GM23338 (cell line): ENCODE results near the gene DCAF8L1. TPM values are rescaled to one million over a fixed set of nuclear protein-coding genes. Genes with fewer than 3 reads are reported as not detected.

Source experiments
- ATAC-seq: fragments of 200-7000 bp; cut with Tn5 transposase; 3 replicates; pipeline ENCODE4 v1.9.1; 2020
- DNase-seq: peaks from one replicate; pipeline ENCODE4 v3.0.0-alpha.2; 2015; ENCODE audit warnings: low spot score
- H2AFZ ChIP-seq: fragments of 200-600 bp; sonication (generic); 2 replicates; pipeline ENCODE4 v1.8.0; 2016; ENCODE audit warnings: antibody characterized with exemption, mild to moderate bottlenecking, moderate library complexity
- H3F3A ChIP-seq: fragments of 200-600 bp; sonication (generic); replicated peaks from 2 replicates; pipeline ENCODE4 v1.8.0; 2017; ENCODE audit warnings: antibody characterized with exemption, mixed run types, low read depth
- H3K27ac ChIP-seq: fragments of 200-600 bp; sonication (generic); 2 replicates; pipeline ENCODE4 v1.6.1; 2016; ENCODE audit warnings: low read depth
- H3K27me3 ChIP-seq: fragments of 200-600 bp; sonication (generic); 2 replicates; pipeline ENCODE4 v1.8.0; 2016; ENCODE audit warnings: mild to moderate bottlenecking, mixed run types, moderate library complexity; ENCODE audit not compliant: insufficient read depth
- H3K36me3 ChIP-seq: fragments of 200-600 bp; sonication (generic); 2 replicates; pipeline ENCODE4 v1.8.0; 2016; ENCODE audit warnings: mild to moderate bottlenecking; ENCODE audit not compliant: insufficient read depth
- H3K4me1 ChIP-seq: fragments of 200-600 bp; sonication (generic); 2 replicates; pipeline ENCODE4 v1.8.0; 2016; ENCODE audit warnings: mild to moderate bottlenecking, moderate library complexity; ENCODE audit not compliant: insufficient read depth
- H3K4me2 ChIP-seq: fragments of 200-600 bp; sonication (generic); 2 replicates; pipeline ENCODE4 v1.7.1; 2017; ENCODE audit warnings: mixed run types
- H3K4me3 ChIP-seq: fragments of 200-600 bp; sonication (generic); 2 replicates; pipeline ENCODE4 v1.6.1; 2016; ENCODE audit warnings: mixed run types
- H3K79me2 ChIP-seq: fragments of 200-600 bp; sonication (generic); replicated peaks from 2 replicates; pipeline ENCODE4 v1.8.0; 2017; ENCODE audit warnings: mild to moderate bottlenecking; ENCODE audit not compliant: insufficient read depth
- H3K9me2 ChIP-seq: fragments of 200-600 bp; sonication (generic); 2 replicates; pipeline ENCODE4 v1.8.0; 2017; ENCODE audit not compliant: insufficient read depth
- H4K20me1 ChIP-seq: fragments of 200-600 bp; sonication (generic); replicated peaks from 2 replicates; pipeline ENCODE4 v1.8.0; 2017; ENCODE audit warnings: mild to moderate bottlenecking; ENCODE audit not compliant: insufficient read depth
- H3K27ac Mint-ChIP-seq: 2 replicates; pipeline ENCODE4 v1.8.0; 2020; ENCODE audit warnings: inconsistent platforms, mild to moderate bottlenecking, moderate library complexity, mixed read lengths
- H3K27me3 Mint-ChIP-seq: 3 replicates; pipeline ENCODE4 v1.8.0; 2022; ENCODE audit warnings: low read depth, mild to moderate bottlenecking, moderate library complexity, mixed read lengths, inconsistent platforms; ENCODE audit not compliant: insufficient read depth, poor library complexity
- H3K36me3 Mint-ChIP-seq: 3 replicates; pipeline ENCODE4 v1.8.0; 2021; ENCODE audit warnings: low read depth, mild to moderate bottlenecking, inconsistent platforms, moderate library complexity, mixed read lengths
- H3K4me1 Mint-ChIP-seq: 3 replicates; pipeline ENCODE4 v1.8.0; 2020; ENCODE audit warnings: mild to moderate bottlenecking, inconsistent platforms, mixed read lengths
- H3K4me3 Mint-ChIP-seq: 3 replicates; pipeline ENCODE4 v1.8.0; 2021; ENCODE audit warnings: moderate library complexity, mild to moderate bottlenecking, inconsistent platforms, mixed read lengths
- H3K9me3 Mint-ChIP-seq: 3 replicates; pipeline ENCODE4 v1.8.0; 2020; ENCODE audit warnings: moderate library complexity, mild to moderate bottlenecking, inconsistent platforms, mixed read lengths
- CREB1 ChIP-seq: fragments of 250-450 bp; sonication (Bioruptor Pico); IDR thresholded peaks from 2 replicates; pipeline ENCODE4 v1.5.0; 2020; ENCODE audit warnings: low read depth, mild to moderate bottlenecking, moderate library complexity
- EZH2 ChIP-seq: fragments of 200-600 bp; sonication (generic); IDR thresholded peaks from one replicate; pipeline ENCODE4 v1.8.0; 2017; ENCODE audit warnings: antibody characterized with exemption, mild to moderate bottlenecking, low read depth; ENCODE audit not compliant: unreplicated experiment
- EZH2phosphoT487 ChIP-seq: fragments of 200-600 bp; sonication (generic); IDR thresholded peaks from one replicate; pipeline ENCODE4 v1.8.1; 2018; ENCODE audit warnings: antibody characterized with exemption; ENCODE audit not compliant: unreplicated experiment
- JUNB ChIP-seq: IDR thresholded peaks from one replicate; pipeline ENCODE4 v1.6.1; 2016; ENCODE audit warnings: antibody characterized with exemption; ENCODE audit not compliant: unreplicated experiment
- NANOG ChIP-seq: IDR thresholded peaks from 2 replicates; pipeline ENCODE4 v1.6.1; 2016; ENCODE audit warnings: antibody characterized with exemption, borderline replicate concordance
- POLR2AphosphoS5 ChIP-seq: IDR thresholded peaks from 2 replicates; pipeline ENCODE4 v1.6.1; 2016; ENCODE audit warnings: antibody characterized with exemption, low read depth
- REST ChIP-seq: IDR thresholded peaks from one replicate; pipeline ENCODE4 v1.6.1; 2018; ENCODE audit warnings: antibody characterized with exemption; ENCODE audit not compliant: unreplicated experiment
- STAT1 ChIP-seq: IDR thresholded peaks from one replicate; pipeline ENCODE4 v1.6.1; 2016; ENCODE audit warnings: antibody characterized with exemption; ENCODE audit not compliant: unreplicated experiment
- ZNF114 ChIP-seq: fragments of 250-450 bp; sonication (Bioruptor Pico); IDR thresholded peaks from 2 replicates; pipeline ENCODE4 v1.5.0; 2020; ENCODE audit warnings: mild to moderate bottlenecking, moderate library complexity
- ZNF331 ChIP-seq: fragments of 250-450 bp; sonication (Bioruptor Pico); IDR thresholded peaks from 2 replicates; pipeline ENCODE4 v1.5.0; 2020; ENCODE audit warnings: low read depth, mild to moderate bottlenecking, moderate library complexity
- polyA plus RNA-seq: library from polyadenylated mRNA; unstranded; fragments of >200 nt; fragmentation: Nextera tagmentation; extraction: Ambion mirVana; gene quantifications from 2 replicates; pipeline ENCODE4 v1.2.1, GENCODE V29; 2016
- total RNA-seq: library from RNA; depleted of rRNA; stranded (reverse); fragments of >200 nt; shearing (Covaris generic); gene quantifications from 2 replicates; pipeline ENCODE4 v1.2.3, GENCODE V29; 2014
- TF ChIP-seq, protein P1 (sequence below): fragments of 250-450 bp; sonication (Bioruptor Pico); IDR thresholded peaks from 2 replicates; pipeline ENCODE4 v1.5.0; 2020; ENCODE audit warnings: mild to moderate bottlenecking, moderate library complexity
- TF ChIP-seq, protein P2 (sequence below), 2 experiments: fragments of 200-600 bp in 1 of 2; sonication (generic) in 1 of 2; conservative IDR thresholded peaks; 2 replicates each; pipeline versions ENCODE4 v1.5.1 to v1.6.1; 2016 to 2017; ENCODE audit warnings: antibody characterized with exemption in 2 of 2, low read depth in 2 of 2, mild to moderate bottlenecking in 2 of 2, moderate library complexity in 1 of 2

Gene DCAF8L1
- total and polyA plus RNA-seq, 2 experiments from 2014 or later, result not detected

DNA sequence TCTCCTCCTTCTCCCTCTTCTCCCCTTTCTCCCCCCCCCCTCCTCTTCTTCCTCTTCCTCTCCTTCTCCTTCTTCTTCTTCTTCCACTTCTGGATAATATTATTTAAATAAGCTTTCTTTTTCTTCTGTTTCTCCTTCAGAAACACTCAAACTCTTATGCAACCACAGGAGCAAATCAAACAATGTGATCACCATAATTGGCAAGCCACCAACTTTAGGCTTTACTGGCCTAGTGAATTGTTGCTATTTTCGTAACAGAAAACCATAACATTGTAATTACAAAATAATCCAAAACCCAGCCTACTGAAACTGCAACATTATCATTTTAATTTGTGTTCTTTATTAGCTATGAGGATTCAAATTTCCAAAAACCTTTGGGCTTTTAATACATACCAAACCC lies 14.3 kb downstream of the DCAF8L1 start:
- Histone ChIP-seq H3K27ac (no peak overlapping the region), H3K9me2 (no peaks in the 10 kb centered on the region), H3K4me1 (no peaks in the 10 kb centered on the region), H3K36me3 (no peaks in the 10 kb centered on the region), H2AFZ (no peak overlapping the region), H3F3A (no peaks in the 10 kb centered on the region), H3K79me2 (no peaks in the 10 kb centered on the region), H4K20me1 (no peaks in the 10 kb centered on the region), H3K4me3 (no peak overlapping the region), H3K4me2 (no peak overlapping the region), H3K27me3 (no peaks in the 10 kb centered on the region)
- DNase-seq (no peak), ATAC-seq (no peak)
- peaks cover 26% of the 10 kb centered on the region; the same call in 2 of the 3 replicates for H3K9me3 Mint-ChIP-seq
- H3K27me3 Mint-ChIP-seq, result no peaks in the 10 kb centered on the region
- no peak overlapping the region for H3K27ac Mint-ChIP-seq
- peaks cover 8% of the 10 kb centered on the region; the same call in 2 of the 3 replicates for H3K36me3 Mint-ChIP-seq
- H3K4me1 Mint-ChIP-seq, result no peaks in the 10 kb centered on the region
- no peak for TF ChIP-seq ZNF331 (CRISPR knock-in tag)
- H3K4me3 Mint-ChIP-seq, result no peak overlapping the region

DNA sequence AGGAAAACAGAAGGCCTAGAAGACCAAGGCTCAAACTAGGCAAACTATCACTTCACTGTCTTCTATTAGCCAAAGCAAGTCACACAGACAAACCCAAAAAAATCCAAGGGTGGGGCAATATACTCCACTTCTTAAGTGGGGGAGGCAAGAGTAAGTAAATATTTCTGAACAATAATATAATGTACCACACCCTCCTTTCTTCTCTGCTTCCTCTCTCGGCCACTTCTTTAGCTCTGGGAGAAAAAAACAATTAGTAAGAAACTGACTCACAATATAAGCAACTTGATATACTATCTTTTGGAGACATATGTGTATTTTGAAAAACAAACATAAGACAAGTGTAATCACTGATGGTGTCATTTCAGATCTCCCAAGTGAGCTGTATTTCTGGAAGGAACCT lies 14.8 kb downstream of the DCAF8L1 start:
- peaks cover 29% of the 10 kb centered on the region; the same call in 2 of the 3 replicates for H3K9me3 Mint-ChIP-seq
- TF ChIP-seq JUNB, result no peak
- TF ChIP-seq EZH2phosphoT487, result no peak
- no peak for TF ChIP-seq ZNF114 (CRISPR knock-in tag)
- TF ChIP-seq ZNF331 (CRISPR knock-in tag), result no peak
- no peak for TF ChIP-seq STAT1
- no peak for TF ChIP-seq POLR2AphosphoS5
- TF ChIP-seq EZH2, result no peak
- TF ChIP-seq REST, result no peak
- TF ChIP-seq, protein P1, sequence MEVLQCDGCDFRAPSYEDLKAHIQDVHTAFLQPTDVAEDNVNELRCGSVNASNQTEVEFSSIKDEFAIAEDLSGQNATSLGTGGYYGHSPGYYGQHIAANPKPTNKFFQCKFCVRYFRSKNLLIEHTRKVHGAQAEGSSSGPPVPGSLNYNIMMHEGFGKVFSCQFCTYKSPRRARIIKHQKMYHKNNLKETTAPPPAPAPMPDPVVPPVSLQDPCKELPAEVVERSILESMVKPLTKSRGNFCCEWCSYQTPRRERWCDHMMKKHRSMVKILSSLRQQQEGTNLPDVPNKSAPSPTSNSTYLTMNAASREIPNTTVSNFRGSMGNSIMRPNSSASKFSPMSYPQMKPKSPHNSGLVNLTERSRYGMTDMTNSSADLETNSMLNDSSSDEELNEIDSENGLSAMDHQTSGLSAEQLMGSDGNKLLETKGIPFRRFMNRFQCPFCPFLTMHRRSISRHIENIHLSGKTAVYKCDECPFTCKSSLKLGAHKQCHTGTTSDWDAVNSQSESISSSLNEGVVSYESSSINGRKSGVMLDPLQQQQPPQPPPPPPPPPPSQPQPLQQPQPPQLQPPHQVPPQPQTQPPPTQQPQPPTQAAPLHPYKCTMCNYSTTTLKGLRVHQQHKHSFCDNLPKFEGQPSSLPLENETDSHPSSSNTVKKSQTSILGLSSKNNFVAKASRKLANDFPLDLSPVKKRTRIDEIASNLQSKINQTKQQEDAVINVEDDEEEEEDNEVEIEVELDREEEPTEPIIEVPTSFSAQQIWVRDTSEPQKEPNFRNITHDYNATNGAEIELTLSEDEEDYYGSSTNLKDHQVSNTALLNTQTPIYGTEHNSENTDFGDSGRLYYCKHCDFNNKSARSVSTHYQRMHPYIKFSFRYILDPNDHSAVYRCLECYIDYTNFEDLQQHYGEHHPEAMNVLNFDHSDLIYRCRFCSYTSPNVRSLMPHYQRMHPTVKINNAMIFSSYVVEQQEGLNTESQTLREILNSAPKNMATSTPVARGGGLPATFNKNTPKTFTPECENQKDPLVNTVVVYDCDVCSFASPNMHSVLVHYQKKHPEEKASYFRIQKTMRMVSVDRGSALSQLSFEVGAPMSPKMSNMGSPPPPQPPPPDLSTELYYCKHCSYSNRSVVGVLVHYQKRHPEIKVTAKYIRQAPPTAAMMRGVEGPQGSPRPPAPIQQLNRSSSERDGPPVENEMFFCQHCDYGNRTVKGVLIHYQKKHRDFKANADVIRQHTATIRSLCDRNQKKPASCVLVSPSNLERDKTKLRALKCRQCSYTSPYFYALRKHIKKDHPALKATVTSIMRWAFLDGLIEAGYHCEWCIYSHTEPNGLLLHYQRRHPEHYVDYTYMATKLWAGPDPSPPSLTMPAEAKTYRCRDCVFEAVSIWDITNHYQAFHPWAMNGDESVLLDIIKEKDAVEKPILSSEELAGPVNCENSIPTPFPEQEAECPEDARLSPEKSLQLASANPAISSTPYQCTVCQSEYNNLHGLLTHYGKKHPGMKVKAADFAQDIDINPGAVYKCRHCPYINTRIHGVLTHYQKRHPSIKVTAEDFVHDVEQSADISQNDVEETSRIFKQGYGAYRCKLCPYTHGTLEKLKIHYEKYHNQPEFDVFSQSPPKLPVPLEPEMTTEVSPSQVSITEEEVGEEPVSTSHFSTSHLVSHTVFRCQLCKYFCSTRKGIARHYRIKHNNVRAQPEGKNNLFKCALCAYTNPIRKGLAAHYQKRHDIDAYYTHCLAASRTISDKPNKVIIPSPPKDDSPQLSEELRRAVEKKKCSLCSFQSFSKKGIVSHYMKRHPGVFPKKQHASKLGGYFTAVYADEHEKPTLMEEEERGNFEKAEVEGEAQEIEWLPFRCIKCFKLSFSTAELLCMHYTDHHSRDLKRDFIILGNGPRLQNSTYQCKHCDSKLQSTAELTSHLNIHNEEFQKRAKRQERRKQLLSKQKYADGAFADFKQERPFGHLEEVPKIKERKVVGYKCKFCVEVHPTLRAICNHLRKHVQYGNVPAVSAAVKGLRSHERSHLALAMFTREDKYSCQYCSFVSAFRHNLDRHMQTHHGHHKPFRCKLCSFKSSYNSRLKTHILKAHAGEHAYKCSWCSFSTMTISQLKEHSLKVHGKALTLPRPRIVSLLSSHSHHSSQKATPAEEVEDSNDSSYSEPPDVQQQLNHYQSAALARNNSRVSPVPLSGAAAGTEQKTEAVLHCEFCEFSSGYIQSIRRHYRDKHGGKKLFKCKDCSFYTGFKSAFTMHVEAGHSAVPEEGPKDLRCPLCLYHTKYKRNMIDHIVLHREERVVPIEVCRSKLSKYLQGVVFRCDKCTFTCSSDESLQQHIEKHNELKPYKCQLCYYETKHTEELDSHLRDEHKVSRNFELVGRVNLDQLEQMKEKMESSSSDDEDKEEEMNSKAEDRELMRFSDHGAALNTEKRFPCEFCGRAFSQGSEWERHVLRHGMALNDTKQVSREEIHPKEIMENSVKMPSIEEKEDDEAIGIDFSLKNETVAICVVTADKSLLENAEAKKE (CRISPR knock-in tag), result no peak
- no peak for TF ChIP-seq CREB1
- TF ChIP-seq, protein P2, sequence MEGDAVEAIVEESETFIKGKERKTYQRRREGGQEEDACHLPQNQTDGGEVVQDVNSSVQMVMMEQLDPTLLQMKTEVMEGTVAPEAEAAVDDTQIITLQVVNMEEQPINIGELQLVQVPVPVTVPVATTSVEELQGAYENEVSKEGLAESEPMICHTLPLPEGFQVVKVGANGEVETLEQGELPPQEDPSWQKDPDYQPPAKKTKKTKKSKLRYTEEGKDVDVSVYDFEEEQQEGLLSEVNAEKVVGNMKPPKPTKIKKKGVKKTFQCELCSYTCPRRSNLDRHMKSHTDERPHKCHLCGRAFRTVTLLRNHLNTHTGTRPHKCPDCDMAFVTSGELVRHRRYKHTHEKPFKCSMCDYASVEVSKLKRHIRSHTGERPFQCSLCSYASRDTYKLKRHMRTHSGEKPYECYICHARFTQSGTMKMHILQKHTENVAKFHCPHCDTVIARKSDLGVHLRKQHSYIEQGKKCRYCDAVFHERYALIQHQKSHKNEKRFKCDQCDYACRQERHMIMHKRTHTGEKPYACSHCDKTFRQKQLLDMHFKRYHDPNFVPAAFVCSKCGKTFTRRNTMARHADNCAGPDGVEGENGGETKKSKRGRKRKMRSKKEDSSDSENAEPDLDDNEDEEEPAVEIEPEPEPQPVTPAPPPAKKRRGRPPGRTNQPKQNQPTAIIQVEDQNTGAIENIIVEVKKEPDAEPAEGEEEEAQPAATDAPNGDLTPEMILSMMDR (conservative IDR thresholded peaks at IDR 0.05; ENCODE audit: low read depth in 2 of 2), result no peak
- TF ChIP-seq NANOG, result no peak
- Histone ChIP-seq H3K27ac (no peak overlapping the region), H3K4me2 (no peak overlapping the region), H3F3A (no peaks in the 10 kb centered on the region), H3K9me2 (no peaks in the 10 kb centered on the region), H4K20me1 (no peaks in the 10 kb centered on the region), H3K27me3 (no peaks in the 10 kb centered on the region), H3K36me3 (no peaks in the 10 kb centered on the region), H3K79me2 (no peaks in the 10 kb centered on the region), H2AFZ (no peak overlapping the region), H3K4me3 (no peak overlapping the region), H3K4me1 (no peaks in the 10 kb centered on the region)
- ATAC-seq (no peak), DNase-seq (no peak)
- H3K36me3 Mint-ChIP-seq, result peaks cover 8% of the 10 kb centered on the region; the same call in 2 of the 3 replicates
- H3K4me1 Mint-ChIP-seq, result no peaks in the 10 kb centered on the region
- no peaks in the 10 kb centered on the region for H3K27me3 Mint-ChIP-seq
- no peak overlapping the region for H3K4me3 Mint-ChIP-seq
- H3K27ac Mint-ChIP-seq, result no peak overlapping the region
